ENCODE results near the gene SEL1L2. TPM values are rescaled to one million over a fixed set of nuclear protein-coding genes. Genes with fewer than 3 reads are reported as not detected.
A peak's percentile ranks its signal among the peaks of the same experiment; 100 is the strongest.

Gene SEL1L2
- total RNA-seq, 1 donor from 2014 or later, result not detected

GRCh38 chr20:13865156-13865555, 125.3 kb downstream of the SEL1L2 start:
- Histone ChIP-seq H3K36me3 (no peaks in the 10 kb centered on the region), H3K27me3 (no peaks in the 10 kb centered on the region), H3K4me3 (no peak overlapping the region), H3K27ac (peak overlapping the region; percentile 66), H3K4me1 (peaks cover 34% of the 10 kb centered on the region), H3K9me3 (no peaks in the 10 kb centered on the region)
- no peak for TF ChIP-seq POLR2AphosphoS5 (IDR thresholded peaks at IDR 0.05; ENCODE audit: insufficient read depth in 1 of 2, low read depth in 1 of 2)
- no peak for TF ChIP-seq POLR2A (IDR thresholded peaks at IDR 0.05)
- TF ChIP-seq CTCF (IDR thresholded peaks at IDR 0.05), result no peak
- no peak for DNase-seq (ENCODE audit: extremely low spot score in 2 of 2)
- intact Hi-C loops (cut with DNase I), result no loop called here

- Histone ChIP-seq H3K4me3 (no peak overlapping the region), H3K9me3 (no peaks in the 10 kb centered on the region), H3K4me1 (peaks cover 26% of the 10 kb centered on the region), H3K27me3 (no peaks in the 10 kb centered on the region), H3K36me3 (no peaks in the 10 kb centered on the region), H3K27ac (no peak overlapping the region)
- no peak for TF ChIP-seq CTCF (IDR thresholded peaks at IDR 0.05)
- TF ChIP-seq POLR2A (IDR thresholded peaks at IDR 0.05), result no peak
- no peak for TF ChIP-seq POLR2AphosphoS5 (IDR thresholded peaks at IDR 0.05; ENCODE audit: insufficient read depth in 1 of 2, low read depth in 1 of 2)
- DNase-seq (ENCODE audit: extremely low spot score in 2 of 2), result no peak
- intact Hi-C loops (cut with DNase I), result no loop called here
Observed at GRCh38 chr20:13863244-13863643, 127.2 kb downstream of the SEL1L2 start.

GRCh38 chr20:13862245-13862644, 128.2 kb downstream of the SEL1L2 start:
- H3K27me3 ChIP-seq, result no peaks in the 10 kb centered on the region
- H3K9me3 ChIP-seq, result no peaks in the 10 kb centered on the region
- H3K27ac ChIP-seq, result no peak overlapping the region
- intact Hi-C loops (cut with DNase I), result no loop called here
- TF ChIP-seq CTCF (IDR thresholded peaks at IDR 0.05), result no peak
- no peak for TF ChIP-seq POLR2AphosphoS5 (IDR thresholded peaks at IDR 0.05; ENCODE audit: insufficient read depth in 1 of 2, low read depth in 1 of 2)
- TF ChIP-seq POLR2A (IDR thresholded peaks at IDR 0.05), result no peak
- peaks cover 33% of the 10 kb centered on the region for H3K4me1 ChIP-seq
- H3K36me3 ChIP-seq, result no peaks in the 10 kb centered on the region
- no peak overlapping the region for H3K4me3 ChIP-seq
- DNase-seq (ENCODE audit: extremely low spot score in 2 of 2), result no peak

- no peaks in the 10 kb centered on the region for H3K27me3 ChIP-seq
- peaks cover 20% of the 10 kb centered on the region for H3K4me1 ChIP-seq
- no peaks in the 10 kb centered on the region for H3K36me3 ChIP-seq
- intact Hi-C loops (cut with DNase I), result no loop called here
- TF ChIP-seq CTCF (IDR thresholded peaks at IDR 0.05), result no peak
- TF ChIP-seq POLR2AphosphoS5 (IDR thresholded peaks at IDR 0.05; ENCODE audit: insufficient read depth in 1 of 2, low read depth in 1 of 2), result no peak
- no peak for TF ChIP-seq POLR2A (IDR thresholded peaks at IDR 0.05)
- no peaks in the 10 kb centered on the region for H3K9me3 ChIP-seq
- H3K4me3 ChIP-seq, result no peak overlapping the region
- no peak overlapping the region for H3K27ac ChIP-seq
- DNase-seq (ENCODE audit: extremely low spot score in 2 of 2), result no peak
Observed at GRCh38 chr20:13858871-13859270, 131.5 kb downstream of the SEL1L2 start.

- no peak overlapping the region for H3K27ac ChIP-seq
Observed at GRCh38 chr20:13858439-13858838, 132.0 kb downstream of the SEL1L2 start.

More at GRCh38 chr20:13858439-13858838, 132.0 kb downstream of the SEL1L2 start:
- DNase-seq (ENCODE audit: extremely low spot score in 2 of 2), result no peak
- Histone ChIP-seq H3K4me3 (no peak overlapping the region), H3K27me3 (no peaks in the 10 kb centered on the region), H3K9me3 (no peaks in the 10 kb centered on the region), H3K36me3 (no peaks in the 10 kb centered on the region), H3K4me1 (peaks cover 20% of the 10 kb centered on the region)
- TF ChIP-seq POLR2A (IDR thresholded peaks at IDR 0.05), result no peak
- no peak for TF ChIP-seq CTCF (IDR thresholded peaks at IDR 0.05)
- TF ChIP-seq POLR2AphosphoS5 (IDR thresholded peaks at IDR 0.05; ENCODE audit: insufficient read depth in 1 of 2, low read depth in 1 of 2), result no peak
- intact Hi-C loops (cut with DNase I), result no loop called here

All from vagina (tissue), 2 donors.